Peyer's patch (tissue), 4 donors: Measurements from ENCODE around the gene YTHDC2. TPM values are rescaled to one million over a fixed set of nuclear protein-coding genes. Genes with fewer than 3 reads are reported as not detected.

Source experiments
- DNase-seq, 3 donors: peaks; one replicate each; pipeline ENCODE4 v3.0.0-alpha.2; 2017 to 2019
- H3K27ac ChIP-seq, 4 donors: fragments of 200-600 bp; sonication (generic); one replicate each; pipeline ENCODE4 v1.5.1; 2016 to 2019
- H3K27me3 ChIP-seq, 2 donors: fragments of 200-600 bp; sonication (generic); one replicate each; pipeline ENCODE4 v1.5.1; 2019
- H3K36me3 ChIP-seq, 3 donors: fragments of 200-600 bp; sonication (generic); one replicate each; pipeline ENCODE4 v1.5.1; 2016 to 2019
- H3K4me1 ChIP-seq, 4 donors: fragments of 200-600 bp; sonication (generic); one replicate each; pipeline ENCODE4 v1.5.1; 2016 to 2019
- H3K4me3 ChIP-seq, 4 donors: fragments of 200-600 bp; sonication (generic); 1 replicate in 3 of 4; 2 replicates in 1 of 4; pipeline ENCODE4 v1.5.1; 2016 to 2019; ENCODE audit warnings: mild to moderate bottlenecking in 1 of 4
- H3K9me3 ChIP-seq, 4 donors: fragments of 200-600 bp; sonication (generic); one replicate each; pipeline ENCODE4 v1.5.1; 2016 to 2019; ENCODE audit warnings: mild to moderate bottlenecking in 1 of 4
- CTCF ChIP-seq, 6 experiments: fragments of 450-650 bp in 4 of 6; fragments of 200-600 bp in 2 of 6; sonication (generic) in 1 of 6; IDR thresholded peaks; one replicate each; pipeline ENCODE4 v1.5.1; 2017 to 2019; ENCODE audit warnings: antibody characterized with exemption in 6 of 6, mild to moderate bottlenecking in 3 of 6, moderate library complexity in 1 of 6
- POLR2A ChIP-seq, 2 donors: fragments of 450-650 bp; IDR thresholded peaks; one replicate each; pipeline ENCODE4 v1.5.1; 2017; ENCODE audit warnings: antibody characterized with exemption in 2 of 2, mild to moderate bottlenecking in 2 of 2, moderate library complexity in 2 of 2
- total RNA-seq, 4 donors: library from RNA; depleted of rRNA; stranded (reverse); fragments of >200 nt; gene quantifications; one replicate each; pipeline ENCODE4 v1.1.0, GENCODE V29; 2016

YTHDC2 gene
- total RNA-seq, 4 donors from 2014 or later, result 27.4 to 39.1 (median 30.9) TPM

GRCh38 chr5:113519412-113519811, 5.9 kb downstream of the YTHDC2 start:
- H3K9me3 ChIP-seq, result no peaks in the 10 kb centered on the region
- DNase-seq, result no peak
- no peaks in the 10 kb centered on the region for H3K36me3 ChIP-seq
- H3K27me3 ChIP-seq, result no peaks in the 10 kb centered on the region
- TF ChIP-seq CTCF (IDR thresholded peaks at IDR 0.05), result no peak
- no peak overlapping the region for H3K4me3 ChIP-seq
- no peak overlapping the region for H3K27ac ChIP-seq
- H3K4me1 ChIP-seq, result peaks cover 0 to 22% (median 3%) of the 10 kb centered on the region in 4 donors

- no peak for DNase-seq
- H3K27me3 ChIP-seq, result no peaks in the 10 kb centered on the region
- H3K36me3 ChIP-seq, result no peaks in the 10 kb centered on the region
- TF ChIP-seq CTCF (IDR thresholded peaks at IDR 0.05), result no peak
- TF ChIP-seq POLR2A (IDR thresholded peaks at IDR 0.05), result no peak
- peaks cover 0 to 12% (median 2%) of the 10 kb centered on the region in 4 donors for H3K4me1 ChIP-seq
- H3K4me3 ChIP-seq, result no peak overlapping the region
- H3K9me3 ChIP-seq, result no peaks in the 10 kb centered on the region
- H3K27ac ChIP-seq, result no peak overlapping the region
Measured at GRCh38 chr5:113520429-113520828, 6.9 kb downstream of the YTHDC2 start.

- DNase-seq, result no peak
- Histone ChIP-seq H3K9me3 (no peaks in the 10 kb centered on the region), H3K36me3 (no peaks in the 10 kb centered on the region), H3K4me3 (no peak overlapping the region), H3K27me3 (no peaks in the 10 kb centered on the region), H3K27ac (no peak overlapping the region), H3K4me1 (peaks cover 0 to 7% (median 2%) of the 10 kb centered on the region in 4 donors)
- TF ChIP-seq CTCF (IDR thresholded peaks at IDR 0.05) (no peak), POLR2A (IDR thresholded peaks at IDR 0.05) (no peak)
Measured at GRCh38 chr5:113520899-113521298, 7.4 kb downstream of the YTHDC2 start.

GRCh38 chr5:113523168-113523567, 9.7 kb downstream of the YTHDC2 start:
- no peak for TF ChIP-seq CTCF (IDR thresholded peaks at IDR 0.05)
- TF ChIP-seq POLR2A (IDR thresholded peaks at IDR 0.05), result no peak
- Histone ChIP-seq H3K27ac (no peak overlapping the region), H3K27me3 (no peaks in the 10 kb centered on the region)

GRCh38 chr5:113524927-113525326, 11.4 kb downstream of the YTHDC2 start:
- no peak for DNase-seq
- Histone ChIP-seq H3K9me3 (no peaks in the 10 kb centered on the region), H3K36me3 (no peaks in the 10 kb centered on the region), H3K27ac (no peak overlapping the region), H3K27me3 (no peaks in the 10 kb centered on the region), H3K4me1 (peaks cover 0 to 5% (median 0%) of the 10 kb centered on the region in 4 donors), H3K4me3 (no peak overlapping the region)
- TF ChIP-seq CTCF (IDR thresholded peaks at IDR 0.05) (no peak), POLR2A (IDR thresholded peaks at IDR 0.05) (no peak)

More at GRCh38 chr5:113523168-113523567, 9.7 kb downstream of the YTHDC2 start:
- no peaks in the 10 kb centered on the region for H3K36me3 ChIP-seq
- H3K4me3 ChIP-seq, result no peak overlapping the region
- DNase-seq, result no peak
- peaks cover 0 to 5% (median 0%) of the 10 kb centered on the region in 4 donors for H3K4me1 ChIP-seq
- H3K9me3 ChIP-seq, result no peaks in the 10 kb centered on the region

GRCh38 chr5:113526421-113526820, 12.9 kb downstream of the YTHDC2 start:
- no peak for TF ChIP-seq POLR2A (IDR thresholded peaks at IDR 0.05)
- Histone ChIP-seq H3K36me3 (no peaks in the 10 kb centered on the region), H3K27me3 (no peaks in the 10 kb centered on the region), H3K27ac (no peak overlapping the region), H3K4me1 (peaks cover 0 to 5% (median 0%) of the 10 kb centered on the region in 4 donors), H3K9me3 (peaks cover 0 to 6% (median 2%) of the 10 kb centered on the region in 4 donors), H3K4me3 (no peak overlapping the region)
- DNase-seq, result no peak
